GM19395 (cell line): ENCODE measurements around the gene BCAS3.

Experiments used
- ATAC-seq: cut with Tn5 transposase; IDR thresholded peaks from one replicate; pipeline ENCODE4 v1.9.1; 2021; ENCODE audit warnings: mild to moderate bottlenecking, moderate library complexity; ENCODE audit not compliant: unreplicated experiment

BCAS3 gene

DNA sequence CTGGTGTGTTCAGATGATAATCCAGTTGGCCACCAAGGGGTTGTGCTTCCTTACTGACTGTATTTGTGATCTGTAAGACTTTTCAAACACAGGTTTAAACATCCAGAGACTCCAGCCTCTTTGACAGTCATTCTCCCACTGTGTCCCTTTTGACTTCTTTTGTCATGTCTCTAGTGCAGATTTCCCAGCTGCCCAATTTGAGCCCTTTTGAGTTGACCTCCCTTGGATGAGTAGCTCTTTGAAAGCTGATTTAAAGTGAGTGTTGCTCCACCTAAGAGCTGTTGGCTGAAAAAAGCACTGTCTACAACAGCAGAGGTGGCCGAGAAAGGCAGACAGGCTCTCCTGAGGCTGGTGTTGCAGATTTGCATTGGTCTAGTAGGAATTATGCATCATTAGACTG is 533.6 kb downstream of the BCAS3 start:
- no peak for ATAC-seq

DNA sequence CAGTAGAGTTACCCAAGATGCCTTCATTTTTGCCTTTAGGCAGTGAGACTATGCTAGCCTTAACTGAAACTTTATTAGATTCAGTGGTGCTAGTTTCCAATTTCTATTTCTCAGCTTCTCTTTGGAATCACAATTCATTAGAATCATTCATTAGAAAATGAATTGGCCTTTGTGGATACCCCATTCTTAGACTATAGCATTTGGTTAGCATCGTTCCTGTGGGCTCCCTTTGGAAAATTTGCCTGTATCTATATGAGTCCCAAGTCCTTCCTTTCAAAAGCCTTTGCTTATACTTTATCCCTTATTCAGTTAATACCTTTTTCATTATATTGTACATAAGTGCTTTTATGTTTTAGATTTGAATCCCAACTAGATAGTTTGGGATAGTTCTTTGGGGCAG is 535.0 kb downstream of the BCAS3 start:
- ATAC-seq, result no peak

DNA sequence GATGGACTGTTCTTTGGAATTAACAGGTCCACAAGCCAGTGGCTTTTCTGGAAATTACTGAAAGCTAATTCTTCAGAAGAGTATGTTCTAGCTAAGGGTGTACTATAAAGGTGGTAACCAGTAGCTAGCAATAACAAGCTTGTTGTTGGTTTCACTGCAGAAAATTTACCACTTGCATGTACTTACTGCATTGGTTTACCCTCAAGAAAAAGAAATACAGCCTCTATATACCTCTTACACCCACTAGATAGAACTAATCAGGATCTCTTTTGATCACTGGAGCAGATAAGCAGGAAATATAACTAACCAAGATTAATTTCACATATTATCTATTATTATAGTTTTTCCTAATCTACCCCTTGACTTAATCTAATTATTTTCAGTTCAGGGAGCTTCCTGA is 537.1 kb downstream of the BCAS3 start:
- no peak for ATAC-seq

DNA sequence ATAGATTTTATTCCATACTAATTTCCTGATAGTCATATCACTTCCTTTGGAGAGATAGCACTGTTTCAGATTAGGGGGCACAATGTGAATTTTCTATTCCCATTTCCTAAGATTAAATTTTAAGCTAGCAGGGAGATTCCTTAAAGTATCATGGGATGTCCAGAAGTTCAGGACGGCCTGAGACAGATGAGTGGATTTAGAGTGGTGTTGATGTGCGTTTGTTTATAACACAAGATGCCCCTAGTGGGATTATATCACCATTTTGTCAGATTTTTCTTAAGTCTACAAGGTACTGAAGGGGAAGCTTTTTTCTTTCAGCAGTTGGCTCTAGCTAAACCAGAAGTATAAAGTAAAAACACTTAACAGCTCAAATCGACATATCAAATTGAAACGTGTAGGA is 538.4 kb downstream of the BCAS3 start:
- no peak for ATAC-seq

DNA sequence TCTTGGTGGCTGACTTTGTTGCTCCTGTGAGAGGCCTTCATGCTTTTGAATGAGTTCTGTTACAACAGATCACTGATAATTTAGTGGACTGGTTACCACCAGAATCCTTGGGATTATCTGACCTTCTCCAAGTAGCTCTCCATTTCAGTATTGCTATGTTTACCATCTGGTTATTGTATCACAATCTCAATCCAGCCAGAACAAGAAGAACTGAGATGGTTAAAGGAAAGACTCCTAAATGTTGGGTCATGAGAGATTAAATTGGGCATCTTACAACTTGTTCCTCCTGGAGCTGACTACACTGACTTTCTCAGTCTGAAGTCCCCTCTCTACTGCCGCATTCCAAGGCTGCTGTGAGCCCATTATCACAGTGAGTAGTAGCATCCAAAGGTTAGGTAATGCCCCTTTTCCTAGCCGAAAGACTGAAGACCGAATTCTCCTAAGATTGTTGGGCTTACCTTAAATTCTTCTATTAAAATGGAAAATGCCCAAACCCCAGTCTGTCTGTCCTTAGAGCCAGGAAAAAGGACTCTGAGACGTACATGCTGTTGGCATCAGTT is 540.3 kb downstream of the BCAS3 start:
- ATAC-seq, result no peak

DNA sequence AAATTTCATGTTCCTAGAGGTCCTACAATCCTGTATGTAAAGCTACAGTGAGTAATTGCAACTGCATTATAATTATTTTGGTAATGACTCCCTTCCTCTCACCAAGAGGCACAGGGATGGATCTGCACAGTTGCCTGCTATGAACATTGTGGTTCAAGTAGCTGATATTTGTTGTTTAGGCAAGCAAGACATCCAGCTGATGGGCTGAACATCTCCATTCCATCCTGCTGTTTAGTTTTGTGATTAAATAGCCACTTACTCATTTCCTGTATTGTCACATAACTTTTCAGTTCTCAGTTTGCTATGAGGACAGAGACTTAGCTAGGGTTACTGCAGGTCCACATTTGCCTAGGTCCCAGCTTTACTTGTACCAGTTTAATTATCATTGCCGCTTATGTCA is 540.8 kb downstream of the BCAS3 start:
- ATAC-seq, result no peak

DNA sequence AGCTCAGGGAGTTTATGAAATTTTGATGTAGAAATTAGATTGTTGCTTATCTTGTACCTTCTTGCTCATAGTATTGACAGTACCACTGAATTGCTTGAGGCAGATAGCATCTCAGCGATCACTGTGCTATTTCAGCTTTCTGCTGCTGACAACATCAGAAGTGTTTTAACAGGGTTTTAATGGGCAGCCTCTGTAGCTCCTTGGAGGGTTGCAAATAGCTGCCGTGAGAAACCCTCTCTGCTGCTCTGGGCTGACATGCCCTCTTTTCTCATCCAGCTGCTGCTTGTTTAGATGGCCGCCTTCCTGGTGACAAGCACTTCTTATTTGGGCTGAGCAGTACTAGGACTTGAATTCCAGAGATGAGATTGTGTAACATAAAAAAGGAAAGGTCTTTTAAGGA is 541.8 kb downstream of the BCAS3 start:
- ATAC-seq, result no peak

DNA sequence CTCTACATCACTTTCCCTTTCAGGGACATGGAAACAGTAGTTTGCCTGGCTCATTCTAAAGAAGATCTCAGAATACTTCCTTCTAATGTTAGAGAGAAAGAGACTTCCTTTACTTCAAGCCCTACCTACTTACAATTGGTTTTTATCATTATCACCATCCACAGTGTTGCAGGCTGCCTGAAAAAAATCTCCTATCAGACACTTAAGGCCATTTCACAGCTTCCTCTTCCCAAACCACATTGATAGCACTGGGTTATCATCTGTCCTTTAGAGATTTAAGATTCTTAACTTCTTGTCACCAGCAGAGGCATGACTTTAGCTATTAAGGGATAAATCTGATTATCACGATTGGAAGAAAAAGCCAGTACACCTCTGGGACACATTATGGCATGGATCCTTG is 543.5 kb downstream of the BCAS3 start:
- no peak for ATAC-seq

DNA sequence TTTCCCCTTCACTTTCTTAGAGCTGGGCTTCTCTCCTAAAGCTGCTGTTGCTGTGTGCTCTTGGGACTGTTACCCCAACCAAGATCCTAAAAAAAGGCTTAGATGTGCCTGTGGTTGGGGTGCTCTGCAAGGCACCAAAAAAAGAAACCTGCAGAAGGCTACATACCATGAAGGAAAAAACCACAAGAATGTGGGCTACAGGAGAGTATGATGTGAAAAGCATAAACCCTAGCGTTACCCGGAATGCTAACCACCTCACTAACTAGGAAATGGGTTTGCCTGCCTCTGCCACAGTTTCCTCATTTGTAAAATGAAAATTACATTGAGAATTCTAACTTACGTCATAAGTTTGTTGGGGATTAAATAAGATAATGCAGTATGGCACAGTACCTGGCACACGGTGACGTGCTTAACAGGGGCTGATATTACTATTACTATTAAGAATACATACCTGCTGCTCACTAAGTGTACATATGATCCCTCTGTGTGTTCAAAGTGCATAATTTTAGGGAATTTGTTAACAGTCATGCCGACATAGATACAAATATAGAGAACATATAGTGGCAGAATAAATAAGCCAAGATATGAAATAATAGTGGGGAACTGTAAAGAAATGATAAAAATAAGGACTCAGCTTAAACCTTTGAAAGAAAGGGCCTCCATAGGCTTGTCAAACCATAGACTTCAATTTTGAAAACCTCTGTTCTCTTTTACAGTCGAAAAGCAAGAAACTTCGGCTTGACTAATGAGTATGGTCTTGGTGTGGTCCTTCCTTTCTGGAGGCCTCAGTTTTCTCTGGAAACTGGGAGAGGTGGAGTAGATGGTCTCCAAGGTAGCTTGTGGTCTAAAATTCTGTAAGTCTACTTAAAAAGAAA is 544.2 kb downstream of the BCAS3 start:
- ATAC-seq, result no peak

DNA sequence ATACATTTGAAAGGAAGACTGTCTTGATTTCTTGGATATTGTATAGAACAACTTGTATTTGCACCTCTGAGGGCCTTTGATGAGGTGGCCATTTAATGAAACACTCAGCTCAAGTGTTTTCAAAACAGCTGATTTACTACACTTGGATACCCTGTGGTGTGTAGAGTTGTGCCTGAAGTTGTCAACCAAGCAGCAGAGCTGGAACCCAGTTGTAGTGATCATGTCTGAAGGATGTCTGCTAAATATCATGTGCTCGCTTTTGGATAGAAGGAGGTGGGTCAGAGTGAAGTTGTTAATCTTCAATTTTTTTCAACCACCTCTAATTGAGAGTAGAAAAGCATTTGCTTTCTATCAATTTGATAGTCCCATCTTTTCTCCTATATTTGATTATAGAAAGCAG is 546.1 kb downstream of the BCAS3 start:
- no peak for ATAC-seq

DNA sequence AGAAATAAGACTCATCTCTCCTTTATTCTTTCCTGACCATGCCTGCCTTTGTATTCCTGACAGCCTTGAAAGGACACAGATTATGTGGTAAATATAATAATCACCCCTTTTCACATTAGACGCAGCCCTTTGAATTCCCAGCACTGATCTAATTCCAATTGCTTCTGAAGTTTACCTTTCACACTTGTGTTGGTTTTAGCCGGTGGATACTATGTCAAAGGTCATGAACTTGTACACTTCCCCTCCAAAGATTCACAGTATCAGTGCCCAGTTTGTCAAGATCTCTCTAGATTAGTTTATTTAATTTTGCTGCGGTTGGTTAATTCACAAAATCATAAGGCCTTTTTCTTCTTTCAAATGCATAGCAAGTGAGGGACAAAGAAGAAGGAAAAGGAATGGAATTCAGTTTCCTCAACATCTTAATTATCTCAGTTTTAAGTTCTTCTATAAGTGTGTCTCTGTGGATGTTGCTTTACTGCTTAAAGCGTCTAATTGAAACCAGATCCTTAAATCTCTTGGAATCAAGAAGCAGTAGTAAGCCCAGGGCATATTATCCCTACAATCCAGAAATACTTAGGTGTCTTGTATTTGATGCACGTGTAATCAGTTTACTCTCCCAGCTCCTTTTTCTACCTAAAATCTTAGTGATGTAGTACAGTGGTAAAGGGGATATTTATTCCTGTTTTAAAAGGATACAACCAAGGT is 547.7 kb downstream of the BCAS3 start:
- no peak for ATAC-seq

DNA sequence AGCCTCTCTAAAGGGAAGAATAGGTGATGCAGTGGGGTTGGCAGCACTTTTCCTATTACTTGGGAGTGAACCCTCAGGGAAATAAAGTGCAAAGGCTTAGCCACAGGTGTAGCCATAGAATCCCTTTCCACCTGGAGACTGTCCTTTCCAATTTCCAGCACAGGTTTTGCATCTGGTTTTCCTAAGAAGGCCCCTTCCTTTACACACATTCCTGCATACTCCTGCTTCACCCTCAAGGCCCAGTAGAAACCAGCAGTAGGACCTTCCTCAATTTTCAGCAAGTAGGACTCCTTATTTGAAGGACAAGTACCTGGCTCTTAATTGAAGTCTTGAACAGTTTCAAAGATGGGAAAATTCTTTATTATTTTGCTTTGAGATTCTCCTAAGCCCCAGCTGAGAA is 550.2 kb downstream of the BCAS3 start:
- no peak for ATAC-seq

DNA sequence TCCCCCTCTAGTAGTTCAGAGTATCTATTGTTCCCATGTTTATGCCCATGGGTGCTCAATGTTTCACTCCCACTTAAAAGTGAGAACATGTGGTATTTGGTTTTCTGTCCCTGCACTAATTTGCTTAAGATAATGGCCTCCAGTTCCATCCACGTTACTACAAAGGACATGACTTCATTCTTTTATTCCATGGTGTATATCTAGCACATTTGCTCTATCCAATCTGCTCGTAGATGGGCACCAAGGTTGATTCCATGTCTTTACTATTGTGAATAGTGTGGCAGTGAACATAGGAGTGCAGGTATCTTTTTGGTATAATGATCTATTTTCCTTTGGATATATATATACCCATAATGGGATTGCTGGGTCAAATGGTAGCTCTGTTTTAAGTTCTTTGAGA is 552.8 kb downstream of the BCAS3 start:
- ATAC-seq, result no peak

DNA sequence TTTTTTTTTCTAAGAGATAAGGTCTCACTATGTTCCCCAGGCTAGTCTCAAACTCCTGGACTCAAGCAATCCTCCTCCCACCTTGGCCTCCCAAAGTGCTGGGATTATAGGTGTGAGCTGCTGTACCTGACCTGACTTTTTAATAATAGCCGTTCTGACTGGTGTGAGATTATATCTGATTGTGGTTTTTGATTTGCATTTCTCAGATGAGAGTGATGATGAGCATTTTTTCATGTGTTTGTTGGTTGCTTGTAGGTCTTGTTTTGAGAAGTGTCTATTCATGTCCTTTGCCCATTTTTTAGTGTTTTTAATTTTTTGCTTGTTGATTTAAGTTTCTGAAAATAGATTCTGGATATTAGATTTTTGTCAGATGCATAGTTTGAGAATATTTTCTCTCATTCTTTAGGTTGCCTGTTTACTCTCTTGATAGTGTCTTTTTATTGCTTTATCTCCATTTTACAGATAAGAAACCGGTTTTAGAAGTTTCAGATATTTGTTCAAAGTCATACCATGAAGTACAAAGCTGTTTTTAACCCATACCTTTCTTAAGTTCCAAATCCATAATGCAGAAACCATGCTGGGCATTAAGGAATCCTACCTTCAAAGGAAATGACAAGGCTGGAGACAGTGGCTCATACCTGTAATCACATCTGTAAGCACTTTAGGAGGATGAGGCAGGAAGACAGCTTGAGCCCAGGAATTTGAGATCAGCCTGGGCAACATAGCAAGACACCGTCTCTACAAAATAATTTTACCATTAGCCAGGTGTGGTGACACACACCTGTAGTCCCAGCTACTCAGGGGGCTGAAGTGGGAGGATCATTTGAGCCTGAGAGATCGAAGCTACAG is 553.5 kb downstream of the BCAS3 start:
- ATAC-seq, result no peak

DNA sequence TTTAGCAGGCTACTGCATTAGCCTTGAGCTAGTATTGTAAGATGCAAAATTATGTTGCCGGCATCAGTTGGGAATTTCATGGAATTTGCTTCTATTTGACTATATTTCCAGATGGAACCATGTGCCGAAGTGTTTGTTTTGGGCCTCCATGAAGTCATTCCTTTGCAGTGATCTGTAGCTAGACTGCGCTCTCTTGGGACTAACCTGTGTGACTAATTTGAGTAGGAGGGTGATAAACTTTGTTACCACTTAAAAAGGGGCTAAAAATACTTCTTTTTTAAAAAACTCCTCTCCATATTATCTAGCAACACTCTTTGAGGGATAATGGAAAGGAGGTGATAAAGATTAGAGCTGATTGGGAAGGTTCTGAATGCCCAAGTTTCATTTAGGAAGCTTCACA is 555.2 kb downstream of the BCAS3 start:
- ATAC-seq, result no peak

DNA sequence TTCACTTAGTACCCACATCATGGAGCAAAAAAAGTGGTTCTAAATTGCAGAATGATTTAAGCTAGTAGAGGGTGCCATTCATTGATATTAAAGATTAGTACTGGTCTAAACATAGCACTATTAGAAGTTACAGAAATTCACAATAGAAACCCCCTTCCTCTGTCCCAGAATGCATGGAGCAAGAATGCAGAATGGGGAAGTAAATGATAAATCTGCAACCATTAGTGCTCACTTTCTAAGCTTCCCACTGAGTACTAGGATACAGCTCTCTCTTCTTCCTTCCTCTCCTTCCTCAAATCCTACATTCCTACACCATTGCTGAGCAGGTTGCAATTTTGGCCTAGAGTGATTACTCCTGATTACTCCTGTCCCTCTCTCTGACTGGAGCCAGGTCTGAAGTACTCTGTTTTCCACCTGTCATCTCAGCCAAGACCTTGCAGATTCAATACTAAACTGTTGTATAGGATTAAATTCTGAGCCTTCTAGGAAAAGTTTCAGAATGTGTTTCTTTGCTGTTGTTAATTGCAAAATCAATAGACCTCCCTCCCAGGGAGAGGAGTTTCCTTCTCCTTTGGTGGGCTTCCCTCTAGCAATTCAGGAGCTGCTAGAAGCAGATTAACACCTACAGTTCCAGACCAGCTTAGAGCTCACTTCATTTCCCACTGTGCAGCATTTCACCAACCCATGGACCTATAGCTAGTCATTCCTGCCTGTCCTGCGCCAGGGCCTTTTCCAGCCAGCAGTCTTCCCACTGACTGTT is 556.5 kb downstream of the BCAS3 start:
- ATAC-seq, result no peak

DNA sequence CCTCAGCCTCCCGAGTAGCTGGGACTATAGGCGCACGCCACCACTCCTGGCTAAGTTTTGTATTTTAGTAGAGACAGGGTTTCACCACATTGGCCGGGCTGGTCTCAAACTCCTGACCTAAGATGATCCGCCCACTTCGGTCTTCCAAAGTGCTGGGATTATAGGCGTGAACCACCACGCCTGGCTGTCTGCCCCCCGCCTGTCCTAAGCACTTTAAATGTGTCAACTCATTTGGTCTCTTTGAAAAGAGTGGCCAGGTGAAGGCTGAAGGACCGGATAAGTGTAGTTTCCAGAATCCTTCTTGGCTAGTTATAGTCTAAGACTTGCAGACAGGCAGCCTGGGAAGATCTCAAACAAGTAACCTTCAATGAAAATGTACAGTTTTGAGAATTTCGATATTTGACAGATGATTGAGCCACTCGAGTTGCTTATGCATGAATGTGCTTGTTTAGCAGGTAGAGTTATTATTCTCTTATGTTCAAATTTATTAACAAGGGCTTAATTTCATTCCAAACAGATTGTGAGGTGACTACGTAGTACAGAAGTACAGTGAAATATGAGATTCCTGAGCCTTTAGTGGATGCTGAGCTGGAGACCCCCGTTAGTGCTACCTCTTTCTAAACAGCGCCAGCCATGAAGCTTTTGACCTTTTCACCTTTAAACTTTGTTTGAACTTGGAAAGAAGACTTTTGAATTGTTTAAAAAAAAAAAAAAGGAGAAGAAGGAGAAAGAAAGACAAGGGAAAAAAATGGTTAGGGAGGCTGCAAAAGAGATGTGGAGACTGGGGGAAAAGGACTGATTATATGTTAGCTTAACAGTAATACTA is 557.6 kb downstream of the BCAS3 start:
- ATAC-seq, result no peak

DNA sequence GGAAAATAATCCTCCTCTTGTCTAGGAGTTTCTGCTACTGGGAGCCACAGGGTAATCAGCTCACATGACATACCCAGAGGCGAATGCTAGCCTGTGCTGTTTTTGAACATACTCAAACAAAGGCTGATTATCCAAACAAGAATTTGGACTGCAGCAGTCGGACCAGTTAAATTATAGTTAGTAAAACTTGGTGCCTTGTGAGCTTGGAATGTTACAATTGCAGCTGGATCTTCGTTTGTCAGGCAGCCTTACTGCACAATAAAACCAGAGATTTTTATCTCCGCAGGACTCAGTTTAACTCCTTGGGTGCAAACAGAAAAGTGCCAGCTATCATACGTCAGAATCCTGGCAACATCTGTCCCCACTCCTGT is 558.2 kb downstream of the BCAS3 start:
- ATAC-seq, result no peak

DNA sequence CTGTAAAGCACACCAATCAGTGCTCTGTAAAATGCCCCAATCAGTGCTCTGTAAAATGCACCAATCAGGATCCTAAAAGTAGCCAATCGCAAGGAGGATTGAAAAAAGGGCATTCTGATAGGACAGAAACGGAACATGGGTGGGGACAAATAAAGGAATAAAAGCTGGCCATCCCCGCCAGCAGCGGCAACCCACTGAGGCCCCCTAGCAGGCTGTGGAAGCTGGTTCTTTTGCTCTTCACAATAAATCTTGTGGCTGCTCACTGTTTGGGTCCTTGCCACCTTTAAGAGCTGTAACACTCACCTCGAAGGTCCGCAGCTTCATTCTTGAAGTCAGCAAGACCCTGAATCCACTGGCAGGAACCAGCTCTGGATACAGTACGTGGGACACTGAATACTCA is 559.6 kb downstream of the BCAS3 start:
- no peak for ATAC-seq

DNA sequence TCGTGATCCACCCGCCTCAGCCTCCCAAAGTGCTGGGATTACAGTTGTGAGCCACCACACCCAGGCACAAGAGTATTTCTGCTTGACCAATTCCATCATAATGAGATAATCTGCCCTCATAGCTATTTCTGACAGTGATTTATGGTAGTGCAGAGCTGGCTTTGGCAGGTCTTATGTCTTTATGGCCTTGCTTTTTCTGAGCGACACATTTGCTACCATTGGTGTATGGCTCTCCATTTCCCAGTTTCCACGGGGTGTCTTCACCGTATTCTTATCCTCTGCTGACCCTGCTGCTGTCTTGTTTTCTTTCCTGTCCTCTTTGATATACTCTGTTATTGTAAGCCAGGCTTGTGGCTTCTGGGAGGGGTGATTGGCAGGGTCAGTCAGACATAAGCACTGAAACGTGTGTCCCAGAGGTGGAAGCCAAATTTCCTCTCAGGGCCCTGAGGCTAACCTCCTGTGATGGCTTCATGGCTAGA is 560.8 kb downstream of the BCAS3 start:
- ATAC-seq, result no peak
